Hematopoietic multipotent progenitor cell treated with erythropoietin and hydrocortisone succinate and interleukin-3 and kit ligand, for 6 days (in vitro differentiated cells): ENCODE measurements around the gene PRKD2.
A peak's percentile ranks its signal among the peaks of the same experiment; 100 is the strongest.
"Not testable (repeated sequence)": the region's sequence is repeated elsewhere in the genome, so short reads cannot be mapped to it uniquely, and the experiment has no call there.

ENCODE experiments used
- DNase-seq: peaks from one replicate; pipeline ENCODE4 v3.0.0-alpha.2; 2015

The PRKD2 gene

GRCh38 chr19:46717034-46717715 lies at the start of gene PRKD2:
Gene PRKD2, minus strand, starts transcription at chr19:46717114. Its CDS starts 744 bp downstream, at chr19:46716370.
- peak; percentile 88 for DNase-seq

- no peak for DNase-seq
Measured at GRCh38 chr19:46764817-46765291, 47.9 kb upstream of the PRKD2 start.

- no peak for DNase-seq
Measured at GRCh38 chr19:46762245-46762890, 45.5 kb upstream of the PRKD2 start.

GRCh38 chr19:46761418-46761831 lies 44.5 kb upstream of the PRKD2 start:
- no peak for DNase-seq

GRCh38 chr19:46760897-46761296 lies 44.0 kb upstream of the PRKD2 start:
- DNase-seq, result not testable (repeated sequence)

- DNase-seq, result no peak
Measured at GRCh38 chr19:46760363-46760762, 43.4 kb upstream of the PRKD2 start.

GRCh38 chr19:46759817-46760333 lies 43.0 kb upstream of the PRKD2 start:
- DNase-seq, result no peak

GRCh38 chr19:46759206-46759605 lies 42.3 kb upstream of the PRKD2 start:
- no peak for DNase-seq

- DNase-seq, result no peak
Measured at GRCh38 chr19:46756544-46756888, 39.6 kb upstream of the PRKD2 start.

- no peak for DNase-seq
Measured at GRCh38 chr19:46755853-46756543, 39.1 kb upstream of the PRKD2 start.

- no peak for DNase-seq
Measured at GRCh38 chr19:46755077-46755852, 38.4 kb upstream of the PRKD2 start.

GRCh38 chr19:46753420-46754155 lies 36.7 kb upstream of the PRKD2 start:
- peak; percentile 89 for DNase-seq

GRCh38 chr19:46748325-46749109 lies 31.6 kb upstream of the PRKD2 start:
- DNase-seq, result peak; percentile 91

GRCh38 chr19:46746281-46747057 lies 29.6 kb upstream of the PRKD2 start, which contains the start of gene STRN4:
Gene STRN4, minus strand, starts transcription at chr19:46746450. Its CDS starts 20 bp downstream, at chr19:46746430.
- peak; percentile 75 for DNase-seq

GRCh38 chr19:46745521-46746280 lies 28.8 kb upstream of the PRKD2 start, which contains the start of gene FKRP:
Gene FKRP, plus strand, starts transcription at chr19:46746057. Its CDS starts 9,394 bp downstream, at chr19:46755451.
- peak; percentile 44 for DNase-seq

- no peak for DNase-seq
Measured at GRCh38 chr19:46745030-46745429, 28.1 kb upstream of the PRKD2 start.

GRCh38 chr19:46744005-46744691 lies 27.2 kb upstream of the PRKD2 start:
- no peak for DNase-seq

- no peak for DNase-seq
Measured at GRCh38 chr19:46742926-46743480, 26.1 kb upstream of the PRKD2 start.
